LoVo (cell line): ENCODE data around the gene PRKN.
"Not testable (repeated sequence)": the region's sequence is repeated elsewhere in the genome, so short reads cannot be mapped to it uniquely, and the experiment has no call there.

Experiments
- DNase-seq: peaks from one replicate; pipeline ENCODE4 v3.0.0-alpha.2; 2016; ENCODE audit warnings: low spot score

Gene PRKN

GRCh38 chr6:161542346-161542980 is 1185.1 kb downstream of the PRKN start:
- no peak for DNase-seq

- no peak for DNase-seq
Measured at GRCh38 chr6:161540532-161540931, 1187.0 kb downstream of the PRKN start.

DNA sequence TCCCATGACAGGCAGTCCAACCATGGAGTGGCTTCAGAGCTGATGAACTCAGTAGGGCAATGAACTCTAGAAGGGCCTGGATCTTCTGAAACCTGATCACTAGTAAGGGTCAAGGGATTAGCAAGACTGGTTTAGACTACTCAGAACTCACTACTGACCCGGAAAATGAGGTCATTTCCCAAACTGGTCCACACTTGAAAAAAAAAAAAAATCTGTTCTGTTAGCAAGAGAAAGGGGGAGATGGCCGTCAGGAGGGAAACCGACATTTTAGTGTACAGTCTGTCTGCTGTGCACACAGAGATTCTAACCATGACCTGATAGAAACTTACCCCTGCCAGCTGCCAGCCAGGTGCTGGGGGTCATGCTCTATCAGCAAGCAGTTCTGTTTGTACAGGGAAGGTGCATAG is 1191.3 kb downstream of the PRKN start:
- DNase-seq, result no peak

DNA sequence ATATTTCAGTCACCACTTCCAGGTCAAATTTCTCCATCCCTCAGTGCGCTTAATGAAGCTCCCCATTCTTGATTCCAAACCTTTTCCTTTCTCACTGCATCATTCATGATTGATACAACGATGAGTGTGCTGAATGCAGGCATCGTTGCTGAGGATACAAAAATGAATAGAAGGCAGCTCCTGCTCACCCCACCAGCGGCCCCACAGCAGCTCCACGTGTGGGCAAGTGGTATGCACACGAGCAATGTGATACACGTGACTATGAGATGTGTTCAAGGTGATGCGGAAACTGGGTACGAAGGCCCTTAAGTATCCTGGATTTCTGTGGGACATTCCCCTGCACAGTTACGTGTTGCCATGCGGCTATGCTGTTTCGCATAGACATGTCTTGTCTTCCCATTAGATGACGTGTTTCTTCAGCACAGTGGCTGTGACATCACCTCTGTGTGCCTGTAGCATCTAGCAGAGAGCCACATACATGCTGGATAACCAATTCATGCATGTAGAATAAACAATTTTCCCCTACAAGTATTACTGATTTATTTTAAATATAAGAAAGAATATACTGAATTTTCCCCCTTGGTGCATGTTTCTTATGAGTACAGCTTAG is 1193.2 kb downstream of the PRKN start:
- DNase-seq, result no peak

DNA sequence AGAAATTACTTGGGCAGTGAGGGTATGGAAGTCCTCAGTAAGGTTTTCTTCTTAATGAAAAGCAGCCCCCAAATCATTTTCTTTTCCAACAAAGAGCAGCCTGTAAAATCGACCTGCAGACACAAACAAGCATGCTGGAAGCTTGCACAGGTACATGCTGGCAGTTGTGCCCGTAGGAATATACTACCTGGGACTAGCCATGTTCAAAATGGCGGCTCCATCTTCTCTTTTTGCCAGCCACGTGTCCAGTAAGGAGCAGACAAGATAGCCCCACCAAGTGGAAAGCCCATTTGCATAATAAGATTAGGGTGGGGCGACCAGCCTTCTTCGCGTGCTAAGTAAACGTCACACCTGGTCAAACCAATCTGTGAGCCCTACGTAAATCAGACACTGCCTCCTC is 1194.3 kb downstream of the PRKN start:
- DNase-seq, result no peak

DNA sequence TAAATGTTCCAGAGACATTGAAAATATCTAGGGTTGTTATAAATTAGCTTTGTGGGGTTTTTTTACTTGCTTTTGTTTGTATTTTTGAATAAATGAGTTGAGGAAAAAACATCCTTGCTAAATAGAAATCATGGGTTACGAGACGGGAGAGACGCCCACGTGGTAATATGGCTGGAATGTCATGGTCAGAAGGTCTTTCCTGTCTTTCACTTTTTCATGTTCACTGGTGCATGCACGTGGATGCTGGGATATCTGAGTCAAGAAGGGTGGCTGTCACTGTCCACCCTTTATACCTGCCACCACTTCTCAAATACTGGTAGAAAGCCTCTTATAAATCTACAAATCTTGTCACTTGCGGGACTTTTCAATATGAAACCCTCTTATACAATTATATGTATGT is 1195.0 kb downstream of the PRKN start:
- DNase-seq, result no peak

DNA sequence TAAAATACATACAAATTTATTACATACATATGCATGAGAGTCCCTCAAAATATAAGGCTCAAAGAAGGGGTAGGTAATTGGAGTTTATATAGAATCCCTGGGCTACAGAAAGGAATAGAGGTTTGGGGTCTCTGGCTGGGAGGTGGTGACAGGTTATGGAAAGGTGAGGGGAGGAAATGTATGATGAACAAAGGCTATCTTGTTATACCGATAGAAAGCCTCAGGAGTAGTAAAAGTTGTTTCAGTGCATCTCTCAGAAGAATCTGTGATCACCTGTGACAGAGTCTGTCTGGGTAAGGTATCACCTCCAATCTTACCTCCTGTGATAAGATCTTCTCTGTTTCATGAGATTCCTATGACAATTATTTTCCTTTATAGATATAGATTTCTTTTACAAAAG is 1200.8 kb downstream of the PRKN start:
- no peak for DNase-seq

GRCh38 chr6:161523362-161523761 is 1204.2 kb downstream of the PRKN start:
- no peak for DNase-seq

- no peak for DNase-seq
Measured at GRCh38 chr6:161522276-161522675, 1205.3 kb downstream of the PRKN start.

- DNase-seq, result no peak
Measured at GRCh38 chr6:161511447-161512095, 1216.0 kb downstream of the PRKN start.

DNA sequence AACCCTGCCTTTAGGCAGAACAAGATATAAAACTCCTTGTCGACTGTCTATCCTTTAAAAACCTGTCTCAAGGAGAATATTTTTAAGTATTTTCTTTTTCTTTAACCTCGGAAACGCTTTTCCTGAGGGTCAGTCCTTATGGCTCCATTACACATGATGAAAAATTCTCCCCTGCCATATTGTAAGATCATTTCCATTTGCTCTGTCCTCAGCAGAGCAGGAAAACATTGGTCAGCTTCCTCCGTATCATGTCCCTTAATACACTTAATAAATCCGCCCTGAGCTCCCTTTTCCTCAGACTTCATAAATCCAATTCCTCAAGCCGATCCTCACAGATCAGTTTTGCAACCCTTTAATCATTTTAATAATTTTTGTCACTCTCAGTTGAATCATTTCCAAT is 1219.2 kb downstream of the PRKN start:
- DNase-seq, result no peak

- DNase-seq, result no peak
Measured at GRCh38 chr6:161507375-161507774, 1220.2 kb downstream of the PRKN start.

DNA sequence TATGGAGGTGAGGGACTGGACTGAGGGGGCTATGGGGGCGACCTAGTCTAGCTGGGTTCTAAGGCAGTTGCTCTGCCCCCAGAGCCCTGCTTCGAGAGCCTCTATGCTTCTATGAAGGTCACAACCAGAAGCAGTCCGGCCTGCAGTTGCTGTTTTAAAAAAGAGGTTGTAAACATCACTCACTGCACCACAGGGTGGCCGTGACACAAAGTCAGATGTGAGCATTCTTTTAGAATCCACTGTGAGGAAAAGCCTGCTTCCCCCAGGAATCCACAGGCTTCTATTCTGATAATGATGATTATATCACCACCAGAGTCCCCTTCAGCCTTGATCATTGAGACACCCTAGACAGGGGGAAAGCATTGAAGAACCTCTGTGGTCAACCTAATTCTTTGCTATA is 1224.0 kb downstream of the PRKN start:
- no peak for DNase-seq

DNA sequence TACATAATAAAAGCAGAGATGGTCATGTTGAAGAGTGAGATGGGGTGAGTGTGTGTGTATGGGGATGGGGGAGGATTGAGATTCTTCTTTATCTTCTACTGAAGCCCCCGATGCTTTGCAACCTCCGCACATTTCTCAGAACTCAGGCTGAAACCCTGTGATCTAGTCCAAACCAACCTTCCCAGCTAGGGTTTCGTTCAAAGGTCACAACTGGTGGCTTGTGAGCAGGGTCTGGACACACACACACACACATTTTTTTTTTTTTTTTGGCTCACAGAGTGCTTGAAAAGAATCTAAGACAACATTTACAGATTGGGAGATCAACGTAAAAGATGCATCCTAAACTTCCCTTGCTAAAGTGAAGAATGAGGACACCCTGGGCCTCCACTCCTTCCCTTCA is 1228.7 kb downstream of the PRKN start:
- no peak for DNase-seq

GRCh38 chr6:161498359-161498758 is 1229.2 kb downstream of the PRKN start:
- no peak for DNase-seq

DNA sequence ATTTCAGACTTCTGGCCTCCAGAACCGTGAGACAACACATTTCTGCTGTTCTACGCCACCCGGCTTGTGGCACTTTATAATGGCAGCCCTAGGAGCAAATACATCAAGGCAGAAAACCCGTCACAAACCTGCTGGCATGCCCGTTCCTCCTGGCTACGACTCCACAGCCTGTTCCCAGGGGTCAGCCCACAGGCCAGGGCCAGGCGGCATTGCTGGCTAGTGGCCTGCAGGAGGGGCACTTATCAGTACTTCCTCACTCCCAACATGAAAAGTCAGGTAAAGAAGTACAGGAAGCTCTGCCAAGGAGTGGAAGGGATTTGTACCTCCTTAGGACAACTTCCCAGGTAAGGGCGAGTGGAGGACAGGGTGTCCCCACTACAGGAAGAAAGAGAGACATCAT is 1230.6 kb downstream of the PRKN start:
- no peak for DNase-seq

DNA sequence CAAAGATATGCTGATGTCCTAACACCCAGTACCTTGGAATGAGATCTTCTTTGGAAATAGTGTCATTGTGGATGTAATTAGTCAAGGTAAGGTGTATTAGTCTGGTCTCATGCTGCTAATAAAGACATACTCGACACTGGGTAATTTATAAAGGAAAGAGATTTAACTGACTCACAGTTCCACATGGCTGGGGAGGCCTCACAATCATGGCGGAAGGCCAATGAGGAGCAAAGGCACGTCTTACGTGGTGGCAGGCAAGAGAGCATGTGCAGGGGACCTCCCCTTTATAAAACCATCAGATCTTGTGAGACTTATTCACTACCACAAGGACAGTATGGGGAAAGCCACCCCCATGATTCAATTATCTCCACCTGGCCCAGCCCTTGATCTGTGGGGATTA is 1231.3 kb downstream of the PRKN start:
- not testable (repeated sequence) for DNase-seq

DNA sequence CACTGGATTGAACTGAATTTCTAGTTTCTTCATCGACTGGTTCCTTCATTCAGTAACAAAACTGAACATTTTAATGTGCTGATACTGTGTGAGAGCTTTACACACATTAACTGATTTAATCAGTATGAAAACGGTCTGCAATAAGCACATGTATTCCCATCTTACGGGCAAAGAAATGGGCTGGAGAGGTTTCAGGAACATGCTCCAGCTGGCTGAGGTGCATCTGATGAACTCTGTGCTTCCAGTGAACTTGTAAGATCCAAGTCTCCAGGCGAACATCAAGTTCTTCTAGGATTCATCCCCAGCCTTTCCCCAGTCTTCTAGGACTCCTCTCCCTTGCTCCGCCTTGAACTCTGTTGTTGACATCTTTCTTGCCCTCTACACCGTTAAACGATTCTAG is 1233.0 kb downstream of the PRKN start:
- no peak for DNase-seq

DNA sequence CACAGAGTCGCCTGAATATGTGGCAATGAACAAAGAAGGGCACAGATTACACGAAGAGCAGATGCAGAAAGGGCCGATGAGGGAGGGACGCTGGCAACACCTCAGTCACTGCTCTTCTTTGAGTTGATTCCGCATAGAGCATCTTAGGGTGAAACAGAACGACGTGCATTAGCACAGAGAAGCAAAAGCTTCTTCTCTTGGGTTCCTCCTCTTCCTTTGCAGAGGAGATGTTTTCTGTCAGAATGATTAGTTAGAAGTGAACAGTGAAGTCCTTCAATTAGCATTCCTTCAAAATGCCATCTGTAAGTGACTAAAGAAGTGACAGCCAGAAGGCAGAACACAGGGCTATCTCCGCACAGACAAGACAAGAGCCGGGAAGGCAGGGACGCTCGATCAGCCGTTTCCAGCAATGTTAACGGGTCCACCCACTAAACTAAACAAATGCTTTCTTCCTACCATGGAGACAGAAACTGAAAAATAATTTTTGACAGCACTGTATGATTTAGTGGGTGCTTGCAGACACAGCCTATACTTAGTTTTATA is 1233.9 kb downstream of the PRKN start:
- DNase-seq, result no peak

GRCh38 chr6:161489626-161490306 is 1237.8 kb downstream of the PRKN start:
- no peak for DNase-seq

DNA sequence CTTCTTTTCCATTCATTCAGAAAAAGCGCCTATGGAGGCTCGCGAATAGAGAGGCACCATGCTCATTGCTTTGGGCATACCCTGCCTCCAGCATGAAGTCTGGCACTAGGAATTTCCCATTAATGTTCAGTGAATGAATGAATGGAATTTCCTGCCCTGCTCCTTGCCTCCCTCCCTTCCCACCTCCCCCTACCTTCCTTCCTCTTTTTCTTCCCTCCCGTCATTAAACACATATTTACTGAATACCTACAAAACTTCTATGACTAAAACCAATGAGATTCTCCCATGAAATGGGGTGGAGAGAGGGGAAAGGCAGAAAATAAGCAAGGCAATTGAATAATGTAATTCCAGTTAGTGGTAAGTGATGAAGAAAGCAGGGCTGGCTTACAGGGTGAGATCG is 1239.9 kb downstream of the PRKN start:
- DNase-seq, result no peak

DNA sequence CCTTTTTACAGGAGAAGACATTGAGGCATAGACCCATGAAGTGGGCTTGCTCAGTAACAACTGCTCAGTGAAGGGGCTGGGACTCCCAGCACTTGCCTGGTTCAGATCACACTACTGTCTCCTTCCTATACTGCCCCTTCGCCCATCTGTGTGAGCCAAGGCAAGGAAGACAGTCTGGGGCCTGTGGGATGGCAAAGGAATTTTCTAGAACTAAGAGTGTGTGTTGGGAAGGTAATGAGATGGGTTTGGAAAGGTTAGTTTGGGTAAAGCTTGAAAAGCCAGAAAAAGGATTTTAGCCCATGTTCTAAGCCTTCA is 1240.4 kb downstream of the PRKN start:
- no peak for DNase-seq
